HCT116 (cell line): ENCODE measurements around the gene SPIB. TPM values are rescaled to one million over a fixed set of nuclear protein-coding genes. Genes with fewer than 3 reads are reported as not detected.

Experiments
- ATAC-seq: fragments of 200-7000 bp; cut with Tn5 transposase; 2 replicates; pipeline ENCODE4 v1.9.1; 2020; ENCODE audit warnings: mild to moderate bottlenecking, moderate library complexity
- BruUV-seq: library from RNA; stranded (reverse); fragments of 400-500 nt; replicated peaks from 2 replicates; lab custom pipeline; 2021; lab: Mats Ljungman, UMichigan
- CTCF ChIA-PET: fragments of 300-600 bp; sonication (Branson Sonifier 250); formaldehyde crosslinking; loops from one replicate; lab custom pipeline; 2021; ENCODE audit warnings: antibody characterized with exemption; lab: Charles Lee
- POLR2A ChIA-PET: fragments of 300-600, 350-600 bp; sonication (Branson Sonifier 250); formaldehyde crosslinking; loops from one replicate; lab custom pipeline; 2021; ENCODE audit warnings: antibody characterized with exemption; lab: Charles Lee
- RAD21 ChIA-PET, 2 experiments: fragments of 300-600 bp; sonication (Branson Sonifier 250); formaldehyde crosslinking; loops; one replicate each; lab custom pipeline; 2023; ENCODE audit warnings: low total read pairs in 2 of 2; ENCODE audit not compliant: uncharacterized antibody in 2 of 2, unreplicated experiment in 2 of 2, low non-redundant PET in 1 of 2; lab: Charles Lee
- DNase-seq: peaks from one replicate; pipeline ENCODE4 v3.0.0-alpha.2; 2010; ENCODE audit warnings: low read depth, low spot score
- H2AFZ ChIP-seq: fragments of 200-600 bp; shearing (Covaris generic), sonication (generic); 2 replicates; pipeline ENCODE4 v1.6.1; 2017; ENCODE audit warnings: low read depth, mixed run types, mixed read lengths, antibody characterized with exemption, low read length; ENCODE audit not compliant: poor library complexity, severe bottlenecking
- H3K27ac ChIP-seq: 2 replicates; pipeline ENCODE4 v1.5.1; 2012; ENCODE audit warnings: low read depth, low read length
- H3K27me3 ChIP-seq: fragments of 200-600 bp; sonication (generic); 2 replicates; pipeline ENCODE4 v1.6.1; 2016; ENCODE audit warnings: mixed run types, low read length, mixed read lengths; ENCODE audit not compliant: insufficient read depth
- H3K36me3 ChIP-seq, 2 experiments: fragments of 200-500 bp in 1 of 2; fragments of 200-600 bp in 1 of 2; sonication (Bioruptor generic) in 1 of 2; sonication (generic) in 1 of 2; 2 replicates each; pipeline versions ENCODE4 v1.5.1 to v1.6.1; 2014 to 2016; ENCODE audit warnings: low read length in 2 of 2, inconsistent platforms in 1 of 2, mixed read lengths in 1 of 2, mixed run types in 1 of 2; ENCODE audit not compliant: insufficient read depth in 2 of 2, control insufficient read depth in 1 of 2
- H3K4me1 ChIP-seq, 2 experiments: fragments of 200-600 bp in 1 of 2; sonication (generic) in 1 of 2; 2 replicates each; pipeline versions ENCODE4 v1.5.1 to v1.6.1; 2012 to 2017; ENCODE audit warnings: low read length in 2 of 2, inconsistent platforms in 1 of 2, mild to moderate bottlenecking in 1 of 2, mixed read lengths in 1 of 2, mixed run types in 1 of 2, moderate library complexity in 1 of 2; ENCODE audit not compliant: insufficient read depth in 2 of 2, control insufficient read depth in 1 of 2
- H3K4me2 ChIP-seq: fragments of 200-600 bp; sonication (generic); 2 replicates; pipeline ENCODE4 v1.6.1; 2017; ENCODE audit warnings: mixed run types, low read length, mixed read lengths
- H3K4me3 ChIP-seq, 2 experiments: fragments of 200-600 bp in 1 of 2; sonication (generic) in 1 of 2; replicated peaks in 1 of 2; 2 replicates each; pipeline ENCODE4 v1.5.1; 2011 to 2016; ENCODE audit warnings: low read length in 2 of 2, control low read depth in 1 of 2, low read depth in 1 of 2, mild to moderate bottlenecking in 1 of 2, mixed read lengths in 1 of 2, mixed run types in 1 of 2
- H3K79me2 ChIP-seq: fragments of 200-600 bp; sonication (generic); 2 replicates; pipeline ENCODE4 v1.6.1; 2017; ENCODE audit warnings: mild to moderate bottlenecking, mixed run types, low read length, moderate library complexity, mixed read lengths; ENCODE audit not compliant: insufficient read depth
- H3K9ac ChIP-seq: fragments of 200-600 bp; sonication (generic); 2 replicates; pipeline ENCODE4 v1.6.1; 2016; ENCODE audit warnings: low read length, mixed read lengths
- H3K9me2 ChIP-seq: fragments of 200-600 bp; sonication (generic), shearing (Covaris generic); 2 replicates; pipeline ENCODE4 v1.6.1; 2017; ENCODE audit warnings: mixed run types, mild to moderate bottlenecking, moderate library complexity; ENCODE audit not compliant: insufficient read depth
- H3K9me3 ChIP-seq, 2 experiments: fragments of 200-500 bp in 1 of 2; fragments of 200-600 bp in 1 of 2; sonication (Bioruptor generic) in 1 of 2; sonication (generic) in 1 of 2; 2 replicates each; pipeline ENCODE4 v1.6.1; 2014 to 2017; ENCODE audit warnings: low read length in 2 of 2, mixed read lengths in 2 of 2, inconsistent platforms in 1 of 2, low read depth in 1 of 2, mild to moderate bottlenecking in 1 of 2, mixed run types in 1 of 2, moderate library complexity in 1 of 2; ENCODE audit not compliant: control insufficient read depth in 1 of 2, insufficient read depth in 1 of 2
- H4K20me1 ChIP-seq: fragments of 200-600 bp; sonication (generic), shearing (Covaris generic); 2 replicates; pipeline ENCODE4 v1.6.1; 2017; ENCODE audit warnings: mixed run types, mild to moderate bottlenecking, moderate library complexity; ENCODE audit not compliant: insufficient read depth
- CBX3 ChIP-seq: IDR thresholded peaks from 2 replicates; pipeline ENCODE4 v1.6.1; 2012; ENCODE audit warnings: low read depth
- EGR1 ChIP-seq: IDR thresholded peaks from 2 replicates; pipeline ENCODE4 v1.6.1; 2012; ENCODE audit warnings: low read depth
- EZH2 ChIP-seq: fragments of 200-600 bp; sonication (generic); IDR thresholded peaks from 2 replicates; pipeline ENCODE4 v1.6.1; 2017; ENCODE audit warnings: antibody characterized with exemption, mixed run types
- FOSL1 ChIP-seq: IDR thresholded peaks from 2 replicates; pipeline ENCODE4 v1.6.1; 2012; ENCODE audit warnings: low read depth
- RAD21 ChIP-seq: IDR thresholded peaks from 2 replicates; pipeline ENCODE4 v1.6.1; 2012; ENCODE audit warnings: low read depth, mild to moderate bottlenecking
- SIN3A ChIP-seq: IDR thresholded peaks from 2 replicates; pipeline ENCODE4 v1.6.1; 2012; ENCODE audit warnings: low read depth
- SP1 ChIP-seq: IDR thresholded peaks from 2 replicates; pipeline ENCODE4 v1.6.1; 2012; ENCODE audit warnings: low read depth
- SRF ChIP-seq: IDR thresholded peaks from 2 replicates; pipeline ENCODE4 v1.6.1; 2012; ENCODE audit warnings: low read depth
- TCF7L2 ChIP-seq: IDR thresholded peaks from 2 replicates; pipeline ENCODE4 v1.7.0; 2011; ENCODE audit warnings: borderline replicate concordance, inconsistent platforms; ENCODE audit not compliant: insufficient read depth, insufficient read length; ENCODE audit errors: extremely low read depth
- intact Hi-C: fragments of 100-400 bp; cut with micrococcal nuclease; formaldehyde crosslinking; loops from 2 replicates; pipeline ENCODE4 v1.10.0; 2022
- total RNA-seq: library from RNA; stranded (reverse); gene quantifications from one replicate; pipeline ENCODE4 v1.2.1, GENCODE V29; 2021; ENCODE audit not compliant: unreplicated experiment
- TF ChIP-seq, protein P1 (sequence below), 3 experiments: fragments of 200-600 bp in 1 of 3; sonication (generic) in 1 of 3; IDR thresholded peaks in 2 of 3; conservative IDR thresholded peaks in 1 of 3; 2 replicates each; pipeline ENCODE4 v1.5.1; 2012 to 2017; ENCODE audit warnings: low read depth in 2 of 3, low read length in 2 of 3, antibody characterized with exemption in 1 of 3, borderline replicate concordance in 1 of 3, control low read depth in 1 of 3, mild to moderate bottlenecking in 1 of 3, mixed read lengths in 1 of 3, mixed run types in 1 of 3, moderate library complexity in 1 of 3; ENCODE audit not compliant: insufficient read depth in 1 of 3
- TF ChIP-seq, protein P2 (sequence below): IDR thresholded peaks from 2 replicates; pipeline ENCODE4 v1.6.1; 2012; ENCODE audit warnings: low read depth
- TF ChIP-seq, protein P3 (sequence below): IDR thresholded peaks from 2 replicates; pipeline ENCODE4 v1.6.1; 2012
- TF ChIP-seq, protein P4 (sequence below): IDR thresholded peaks from 2 replicates; pipeline ENCODE4 v1.6.1; 2011; ENCODE audit warnings: mild to moderate bottlenecking, low read length, moderate library complexity; ENCODE audit not compliant: insufficient replicate concordance; ENCODE audit errors: extremely low read depth
- TF ChIP-seq, protein P5 (sequence below): IDR thresholded peaks from 2 replicates; pipeline ENCODE4 v1.6.1; 2012

Gene SPIB
- total RNA-seq, 1 experiment from 2014 or later: 0.96 TPM

DNA sequence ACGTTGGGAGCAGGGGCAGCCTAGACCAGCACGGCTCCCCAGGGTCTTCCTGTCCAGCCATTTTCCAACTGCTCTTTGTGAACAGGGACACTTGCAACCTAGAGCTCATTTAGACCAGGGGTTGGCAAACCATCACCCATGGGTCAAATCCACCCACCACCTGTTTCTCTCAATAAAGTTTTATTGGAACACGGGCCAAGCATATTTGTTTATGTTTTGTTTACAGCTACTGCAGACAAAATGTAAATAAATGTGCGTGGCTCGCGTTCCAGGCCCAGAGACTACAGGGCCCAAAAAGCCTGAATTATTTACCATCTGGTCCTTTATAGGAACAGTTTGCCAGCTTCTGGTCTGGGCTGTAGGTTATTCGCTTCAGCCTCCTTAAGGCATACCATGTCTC is 44.2 kb downstream of the SPIB start:
- Histone ChIP-seq H3K4me2 (no peak overlapping the region), H3K9me2 (no peaks in the 10 kb centered on the region)

More for the DNA sequence above, 44.2 kb downstream of the SPIB start:
- H3K9ac ChIP-seq: no peak overlapping the region
- ChIA-PET RAD21 (no interaction called here), POLR2A (no interaction called here), CTCF (interaction anchor here (1.5 kb wide), 1 partner anchor 94 kb away, joined by 7 read pairs; no protein-coding TSS in a partner anchor)
- no peak overlapping the region for H2AFZ ChIP-seq
- H3K36me3 ChIP-seq: no peaks in the 10 kb centered on the region
- ATAC-seq (no peak), DNase-seq (no peak)
- no peaks in the 10 kb centered on the region for H3K27me3 ChIP-seq
- H3K4me3 ChIP-seq: no peak overlapping the region
- TF ChIP-seq TCF7L2: no peak
- no peak for TF ChIP-seq FOSL1
- TF ChIP-seq, protein P1, sequence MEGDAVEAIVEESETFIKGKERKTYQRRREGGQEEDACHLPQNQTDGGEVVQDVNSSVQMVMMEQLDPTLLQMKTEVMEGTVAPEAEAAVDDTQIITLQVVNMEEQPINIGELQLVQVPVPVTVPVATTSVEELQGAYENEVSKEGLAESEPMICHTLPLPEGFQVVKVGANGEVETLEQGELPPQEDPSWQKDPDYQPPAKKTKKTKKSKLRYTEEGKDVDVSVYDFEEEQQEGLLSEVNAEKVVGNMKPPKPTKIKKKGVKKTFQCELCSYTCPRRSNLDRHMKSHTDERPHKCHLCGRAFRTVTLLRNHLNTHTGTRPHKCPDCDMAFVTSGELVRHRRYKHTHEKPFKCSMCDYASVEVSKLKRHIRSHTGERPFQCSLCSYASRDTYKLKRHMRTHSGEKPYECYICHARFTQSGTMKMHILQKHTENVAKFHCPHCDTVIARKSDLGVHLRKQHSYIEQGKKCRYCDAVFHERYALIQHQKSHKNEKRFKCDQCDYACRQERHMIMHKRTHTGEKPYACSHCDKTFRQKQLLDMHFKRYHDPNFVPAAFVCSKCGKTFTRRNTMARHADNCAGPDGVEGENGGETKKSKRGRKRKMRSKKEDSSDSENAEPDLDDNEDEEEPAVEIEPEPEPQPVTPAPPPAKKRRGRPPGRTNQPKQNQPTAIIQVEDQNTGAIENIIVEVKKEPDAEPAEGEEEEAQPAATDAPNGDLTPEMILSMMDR (IDR thresholded peaks at IDR 0.05 in 2 of 3, conservative IDR thresholded peaks at IDR 0.05 in 1 of 3; ENCODE audit: borderline replicate concordance in 1 of 3, insufficient read depth in 1 of 3, low read depth in 2 of 3, low read length in 2 of 3): no peak
- TF ChIP-seq RAD21: no peak
- TF ChIP-seq, protein P2, sequence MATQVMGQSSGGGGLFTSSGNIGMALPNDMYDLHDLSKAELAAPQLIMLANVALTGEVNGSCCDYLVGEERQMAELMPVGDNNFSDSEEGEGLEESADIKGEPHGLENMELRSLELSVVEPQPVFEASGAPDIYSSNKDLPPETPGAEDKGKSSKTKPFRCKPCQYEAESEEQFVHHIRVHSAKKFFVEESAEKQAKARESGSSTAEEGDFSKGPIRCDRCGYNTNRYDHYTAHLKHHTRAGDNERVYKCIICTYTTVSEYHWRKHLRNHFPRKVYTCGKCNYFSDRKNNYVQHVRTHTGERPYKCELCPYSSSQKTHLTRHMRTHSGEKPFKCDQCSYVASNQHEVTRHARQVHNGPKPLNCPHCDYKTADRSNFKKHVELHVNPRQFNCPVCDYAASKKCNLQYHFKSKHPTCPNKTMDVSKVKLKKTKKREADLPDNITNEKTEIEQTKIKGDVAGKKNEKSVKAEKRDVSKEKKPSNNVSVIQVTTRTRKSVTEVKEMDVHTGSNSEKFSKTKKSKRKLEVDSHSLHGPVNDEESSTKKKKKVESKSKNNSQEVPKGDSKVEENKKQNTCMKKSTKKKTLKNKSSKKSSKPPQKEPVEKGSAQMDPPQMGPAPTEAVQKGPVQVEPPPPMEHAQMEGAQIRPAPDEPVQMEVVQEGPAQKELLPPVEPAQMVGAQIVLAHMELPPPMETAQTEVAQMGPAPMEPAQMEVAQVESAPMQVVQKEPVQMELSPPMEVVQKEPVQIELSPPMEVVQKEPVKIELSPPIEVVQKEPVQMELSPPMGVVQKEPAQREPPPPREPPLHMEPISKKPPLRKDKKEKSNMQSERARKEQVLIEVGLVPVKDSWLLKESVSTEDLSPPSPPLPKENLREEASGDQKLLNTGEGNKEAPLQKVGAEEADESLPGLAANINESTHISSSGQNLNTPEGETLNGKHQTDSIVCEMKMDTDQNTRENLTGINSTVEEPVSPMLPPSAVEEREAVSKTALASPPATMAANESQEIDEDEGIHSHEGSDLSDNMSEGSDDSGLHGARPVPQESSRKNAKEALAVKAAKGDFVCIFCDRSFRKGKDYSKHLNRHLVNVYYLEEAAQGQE: no peak
- TF ChIP-seq SRF: no peak
- no peak for TF ChIP-seq EGR1
- TF ChIP-seq, protein P3, sequence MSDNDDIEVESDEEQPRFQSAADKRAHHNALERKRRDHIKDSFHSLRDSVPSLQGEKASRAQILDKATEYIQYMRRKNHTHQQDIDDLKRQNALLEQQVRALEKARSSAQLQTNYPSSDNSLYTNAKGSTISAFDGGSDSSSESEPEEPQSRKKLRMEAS: no peak
- TF ChIP-seq SIN3A: no peak
- TF ChIP-seq, protein P4, sequence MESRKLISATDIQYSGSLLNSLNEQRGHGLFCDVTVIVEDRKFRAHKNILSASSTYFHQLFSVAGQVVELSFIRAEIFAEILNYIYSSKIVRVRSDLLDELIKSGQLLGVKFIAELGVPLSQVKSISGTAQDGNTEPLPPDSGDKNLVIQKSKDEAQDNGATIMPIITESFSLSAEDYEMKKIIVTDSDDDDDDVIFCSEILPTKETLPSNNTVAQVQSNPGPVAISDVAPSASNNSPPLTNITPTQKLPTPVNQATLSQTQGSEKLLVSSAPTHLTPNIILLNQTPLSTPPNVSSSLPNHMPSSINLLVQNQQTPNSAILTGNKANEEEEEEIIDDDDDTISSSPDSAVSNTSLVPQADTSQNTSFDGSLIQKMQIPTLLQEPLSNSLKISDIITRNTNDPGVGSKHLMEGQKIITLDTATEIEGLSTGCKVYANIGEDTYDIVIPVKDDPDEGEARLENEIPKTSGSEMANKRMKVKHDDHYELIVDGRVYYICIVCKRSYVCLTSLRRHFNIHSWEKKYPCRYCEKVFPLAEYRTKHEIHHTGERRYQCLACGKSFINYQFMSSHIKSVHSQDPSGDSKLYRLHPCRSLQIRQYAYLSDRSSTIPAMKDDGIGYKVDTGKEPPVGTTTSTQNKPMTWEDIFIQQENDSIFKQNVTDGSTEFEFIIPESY: no peak
- no peak for TF ChIP-seq SP1
- no peak for TF ChIP-seq CBX3
- no peak for TF ChIP-seq EZH2
- TF ChIP-seq, protein P5, sequence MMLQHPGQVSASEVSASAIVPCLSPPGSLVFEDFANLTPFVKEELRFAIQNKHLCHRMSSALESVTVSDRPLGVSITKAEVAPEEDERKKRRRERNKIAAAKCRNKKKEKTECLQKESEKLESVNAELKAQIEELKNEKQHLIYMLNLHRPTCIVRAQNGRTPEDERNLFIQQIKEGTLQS: no peak
- no peak overlapping the region for H3K27ac ChIP-seq
- peaks cover 19 to 47% of the 10 kb centered on the region in 2 experiments for H3K4me1 ChIP-seq
- no peaks in the 10 kb centered on the region for H3K79me2 ChIP-seq
- intact Hi-C loops: no loop called here
- no TSS peak for BruUV-seq
- no peaks in the 10 kb centered on the region for H3K9me3 ChIP-seq
- H4K20me1 ChIP-seq: no peaks in the 10 kb centered on the region
